Glomerular visceral epithelial cell (primary cell): ENCODE measurements around the gene SOAT1.
A peak's percentile ranks its signal among the peaks of the same experiment; 100 is the strongest.

ENCODE experiments used
- DNase-seq: peaks from one replicate; pipeline ENCODE4 v3.0.0-alpha.2; 2016; ENCODE audit errors: extremely low spot score

Gene SOAT1

DNA sequence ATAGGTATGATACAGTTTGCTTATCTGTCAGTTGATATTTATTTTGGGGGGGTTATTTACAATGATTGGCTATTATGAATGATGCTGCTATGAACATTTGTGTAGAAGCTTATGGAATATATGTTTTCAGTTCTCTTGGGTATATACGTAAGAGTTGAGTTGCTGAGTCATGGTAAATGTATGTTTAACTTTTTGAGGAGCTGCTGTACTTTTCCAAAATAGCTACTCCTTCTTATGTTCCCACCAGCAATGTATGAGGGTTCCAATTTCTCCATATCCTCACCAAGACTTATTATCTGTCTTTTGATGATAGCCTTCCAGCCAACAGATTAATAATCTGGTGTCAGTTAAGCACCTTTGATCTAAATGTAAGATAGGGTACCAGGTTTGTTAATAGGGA, 11.9 kb downstream of the SOAT1 start:
- no peak for DNase-seq

DNA sequence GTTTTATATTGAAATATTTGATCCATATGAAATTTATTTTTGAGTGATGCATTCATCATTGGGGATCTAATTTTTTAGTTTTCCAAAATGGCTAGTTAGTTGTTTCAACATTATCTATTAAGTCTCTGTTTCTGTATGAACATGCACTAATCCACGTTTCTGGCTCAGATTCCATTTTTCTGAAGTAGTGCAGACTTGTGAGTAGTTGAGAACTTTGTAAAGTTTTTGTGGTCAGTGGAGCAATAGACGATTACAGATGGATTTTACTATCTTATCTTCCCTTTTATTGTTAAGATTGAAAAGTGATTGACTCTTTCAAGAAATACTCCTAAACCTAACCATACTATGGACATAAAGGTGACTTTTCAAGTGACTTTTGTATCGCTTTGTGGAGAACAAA, 16.7 kb downstream of the SOAT1 start:
- DNase-seq = peak; percentile 42

DNA sequence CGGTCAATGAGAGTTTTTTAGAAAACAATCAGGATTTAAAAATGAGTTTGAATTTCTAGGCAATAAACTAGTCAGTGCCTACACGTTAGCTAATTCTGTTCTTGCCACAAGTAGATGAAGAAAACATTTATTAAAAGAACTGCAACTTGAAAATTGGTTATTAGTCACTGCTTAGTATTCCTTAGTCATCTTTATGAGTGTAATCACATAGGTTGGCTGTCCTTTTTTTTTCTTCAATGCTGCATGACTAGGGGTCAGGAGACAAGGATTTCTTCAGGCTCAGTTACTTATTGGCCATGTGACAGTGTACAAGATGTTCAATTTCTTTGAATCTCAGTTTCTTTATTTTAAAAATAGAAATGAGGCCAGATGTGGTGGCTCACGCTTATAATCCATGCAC, 17.1 kb downstream of the SOAT1 start:
- peak; percentile 61 for DNase-seq

DNA sequence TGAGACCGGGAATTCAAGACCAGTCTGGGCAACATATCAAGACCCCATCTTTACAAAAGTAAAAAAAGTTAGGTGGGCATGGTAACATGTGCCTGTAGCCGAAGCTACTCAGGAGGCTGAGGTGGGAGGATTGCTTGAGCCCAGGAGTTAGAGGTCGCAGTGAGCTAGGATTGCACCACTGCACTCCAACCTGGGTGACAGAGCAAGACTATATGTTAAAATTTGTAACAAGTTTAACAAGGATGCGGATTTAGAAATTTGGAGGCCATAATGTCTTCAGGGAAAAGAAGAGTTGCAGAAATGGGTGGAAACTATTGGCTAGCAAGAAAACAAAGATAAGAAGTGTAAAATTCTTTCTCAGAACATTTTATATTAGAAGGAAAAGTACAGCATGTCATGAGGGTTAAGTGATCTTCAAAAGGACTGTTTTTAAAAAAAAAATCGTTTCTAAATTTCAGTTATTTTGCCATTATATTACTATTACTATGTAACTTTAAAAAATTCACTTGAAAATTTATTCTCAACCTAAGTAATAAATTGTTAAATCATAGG, 17.6 kb downstream of the SOAT1 start:
- no peak for DNase-seq

DNA sequence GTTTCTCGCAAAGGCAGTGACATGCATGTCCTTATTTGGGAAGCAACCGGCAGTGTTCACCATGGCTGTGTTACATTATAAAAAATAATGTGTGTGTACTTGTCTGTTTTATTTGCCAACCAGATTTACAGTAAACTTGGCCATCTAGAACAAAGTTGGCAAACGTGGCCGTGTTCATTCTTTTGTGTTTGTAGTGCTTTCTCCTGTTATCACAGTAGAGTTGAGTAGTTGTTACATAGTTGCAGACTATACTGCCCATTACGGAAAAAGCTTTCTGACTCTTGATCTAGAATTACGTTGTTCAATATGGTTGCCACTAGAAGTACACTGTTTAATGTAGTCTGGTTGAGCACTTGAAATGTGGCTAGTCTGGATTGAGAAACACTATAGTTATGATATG, 19.4 kb downstream of the SOAT1 start:
- DNase-seq = no peak

DNA sequence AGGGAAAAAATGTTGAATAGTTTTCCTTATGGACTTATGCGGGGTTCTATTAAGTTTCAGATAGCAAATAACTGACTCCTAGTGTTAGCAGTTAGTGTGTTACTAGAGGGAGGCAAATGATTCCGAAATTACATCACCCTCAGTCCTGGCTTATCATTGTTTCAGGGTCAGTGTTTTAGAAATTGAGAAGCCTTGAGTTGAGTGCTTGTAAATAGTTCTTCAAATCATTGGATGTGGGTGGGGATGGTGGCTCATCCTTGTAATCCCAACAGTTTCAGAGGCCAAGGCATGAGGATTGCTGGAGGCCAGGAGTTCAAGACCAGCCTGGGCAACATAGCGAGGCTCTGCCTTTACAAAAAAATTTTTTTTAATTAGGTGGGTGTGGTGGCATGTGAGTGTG, 21.3 kb downstream of the SOAT1 start:
- DNase-seq = no peak

DNA sequence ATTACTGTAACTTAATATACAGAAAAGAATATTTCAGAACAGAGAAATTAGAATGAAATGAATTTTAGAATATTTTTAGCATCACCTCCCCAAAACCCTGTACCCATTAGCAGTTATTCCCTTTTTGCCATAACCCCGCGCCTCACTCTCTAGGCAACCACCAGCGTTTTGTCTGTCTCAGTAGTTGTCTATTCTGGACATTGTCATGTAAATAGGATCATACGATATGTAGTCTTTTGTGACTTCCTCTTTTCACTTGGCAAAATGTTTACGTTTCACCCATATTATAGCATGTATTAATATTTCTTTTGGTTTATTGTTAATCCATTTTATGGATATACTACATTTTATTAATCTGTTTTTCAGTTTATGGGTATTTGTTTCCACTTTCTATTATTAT, 24.9 kb downstream of the SOAT1 start:
- no peak for DNase-seq

DNA sequence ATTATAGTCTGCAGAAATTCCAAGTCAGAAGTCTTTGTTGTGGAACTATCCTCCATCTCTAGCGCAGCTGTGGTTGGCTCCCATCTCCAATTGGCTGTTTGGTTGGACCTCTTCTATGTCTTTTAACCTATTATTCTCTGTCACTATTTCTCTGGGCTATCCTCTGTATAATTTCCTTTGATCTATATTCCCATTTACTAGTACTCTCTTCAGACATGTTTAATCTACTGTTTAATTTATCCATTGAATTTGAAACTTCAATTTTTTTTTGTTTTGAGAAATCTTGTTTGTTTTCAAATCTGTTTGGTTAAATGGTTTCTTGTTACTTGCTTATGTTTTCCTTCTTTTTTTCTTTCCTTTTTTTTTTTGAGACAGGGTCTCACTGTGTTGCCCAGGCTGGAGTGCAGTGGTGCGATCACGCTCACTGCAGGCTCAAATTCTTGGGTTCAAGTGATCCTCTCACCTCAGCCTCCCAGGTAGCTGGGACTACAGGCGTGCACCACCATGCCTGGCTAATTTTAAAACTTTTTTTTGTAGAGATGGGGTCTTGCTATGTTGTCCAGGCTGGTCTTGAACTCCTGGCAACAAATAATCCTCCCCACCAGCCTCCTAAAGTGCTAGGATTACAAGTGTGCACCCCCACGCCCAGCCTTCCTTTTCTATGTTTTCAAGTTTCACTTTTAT, 28.1 kb downstream of the SOAT1 start:
- no peak for DNase-seq

DNA sequence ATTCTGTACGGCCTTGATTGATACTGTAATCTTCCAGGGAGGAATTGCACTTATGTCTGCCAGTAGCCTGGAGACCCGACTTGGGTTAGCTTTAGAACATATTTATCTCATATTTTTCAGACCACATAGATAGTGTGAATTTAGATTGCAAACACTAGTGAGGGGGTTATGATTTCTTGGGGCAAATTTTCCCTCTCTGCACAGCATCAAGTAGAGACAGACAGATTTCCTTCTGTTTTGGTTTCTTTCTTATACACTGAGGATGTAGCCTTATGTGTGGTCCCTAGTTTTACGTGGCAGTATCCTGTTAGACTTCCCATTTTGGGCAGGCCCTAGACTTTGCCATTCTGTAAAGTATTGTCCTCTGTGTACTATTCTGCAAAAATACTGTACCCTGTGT, 29.0 kb downstream of the SOAT1 start:
- DNase-seq = no peak

DNA sequence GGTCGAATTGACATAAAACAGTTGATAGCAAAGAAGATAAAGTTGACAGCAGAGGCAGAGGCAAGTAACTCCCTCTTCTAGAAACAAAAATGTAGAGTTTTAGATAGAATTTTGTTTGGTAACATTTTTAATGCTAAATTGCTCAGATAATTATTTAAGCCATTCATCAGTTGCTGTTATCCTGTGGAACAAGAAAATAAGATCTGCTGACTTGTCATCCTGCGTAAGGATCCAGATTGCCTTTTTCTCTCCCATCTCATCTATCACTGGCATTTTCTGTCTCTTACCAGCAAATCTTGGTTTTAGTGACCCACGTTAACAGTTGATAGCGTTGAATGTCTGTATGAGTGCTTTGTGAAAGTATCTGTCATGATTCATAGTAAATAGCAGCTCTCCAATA, 29.8 kb downstream of the SOAT1 start:
- no peak for DNase-seq

DNA sequence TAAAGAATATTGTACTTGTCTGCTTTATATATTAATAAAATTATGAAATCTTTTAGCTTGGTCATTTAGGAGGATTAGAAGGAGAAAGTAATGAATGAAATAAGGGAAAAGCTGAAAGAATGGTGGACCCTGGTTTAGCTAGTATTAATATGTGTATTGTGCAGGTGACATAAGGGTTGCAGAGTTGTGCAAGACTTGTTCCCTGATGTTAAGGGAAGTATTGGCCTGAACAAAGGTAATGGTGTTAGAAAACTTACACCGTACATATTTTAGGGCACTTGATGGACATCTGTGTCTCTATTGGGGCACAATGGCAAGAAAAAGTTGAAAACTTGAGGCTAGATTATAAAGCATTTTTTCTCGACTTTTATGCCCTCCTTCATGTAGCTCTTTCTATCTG, 32.2 kb downstream of the SOAT1 start:
- no peak for DNase-seq

DNA sequence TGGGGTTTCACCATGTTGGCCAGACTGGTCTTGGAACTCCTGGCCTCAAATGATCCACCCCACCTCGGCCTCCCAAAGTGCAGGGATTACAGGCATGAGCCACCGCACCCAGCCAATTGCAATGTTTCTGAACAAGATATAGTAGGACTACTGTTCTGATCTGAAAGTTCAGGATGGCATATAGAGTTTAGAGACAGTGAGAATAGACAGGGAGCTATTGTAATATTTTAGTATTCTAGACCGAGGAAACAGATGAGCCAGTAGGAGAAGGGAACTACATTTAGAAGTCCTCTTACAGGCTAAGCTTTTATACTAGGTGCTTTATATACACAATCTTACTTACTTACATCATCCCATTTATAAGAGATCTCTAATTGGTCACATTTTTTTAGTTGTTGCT, 33.1 kb downstream of the SOAT1 start:
- no peak for DNase-seq

DNA sequence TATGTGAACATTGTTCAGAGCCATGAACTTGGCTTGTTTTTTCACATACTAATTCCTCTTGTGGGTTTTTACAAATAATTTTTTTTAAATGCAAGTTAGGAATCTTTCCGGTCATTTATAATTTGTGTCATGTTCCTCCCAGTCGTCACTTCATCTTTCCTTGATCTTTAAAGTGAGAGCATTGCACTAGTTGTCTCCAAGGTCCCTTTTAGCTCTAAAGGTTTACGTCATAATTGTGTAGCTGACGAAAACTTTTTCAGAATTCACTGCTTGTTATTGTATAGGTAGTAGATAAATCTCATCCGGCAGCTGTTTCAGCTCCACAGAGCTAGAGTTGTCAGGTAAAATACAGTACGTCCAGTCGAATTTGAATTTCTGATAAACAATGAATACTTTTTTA, 33.6 kb downstream of the SOAT1 start:
- DNase-seq = no peak

DNA sequence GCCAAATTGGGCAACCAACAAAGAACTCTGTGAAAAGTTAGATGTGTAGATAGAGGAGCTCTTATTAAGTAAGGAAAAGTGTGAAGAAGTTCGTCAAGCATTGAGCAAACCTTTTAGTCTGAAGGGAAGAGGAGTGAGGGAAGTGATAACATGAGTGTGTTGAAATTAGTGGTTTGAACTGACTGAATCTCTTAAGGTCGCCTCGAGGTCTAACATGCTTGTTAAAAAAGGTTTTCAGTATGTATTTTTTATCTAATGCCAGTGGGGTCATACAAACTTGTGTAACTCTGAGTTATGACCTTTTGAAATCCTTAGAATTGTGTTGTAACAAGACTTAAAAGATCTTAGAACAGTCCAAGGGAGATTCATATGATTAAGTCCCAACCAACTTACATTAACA, 34.1 kb downstream of the SOAT1 start:
- no peak for DNase-seq

DNA sequence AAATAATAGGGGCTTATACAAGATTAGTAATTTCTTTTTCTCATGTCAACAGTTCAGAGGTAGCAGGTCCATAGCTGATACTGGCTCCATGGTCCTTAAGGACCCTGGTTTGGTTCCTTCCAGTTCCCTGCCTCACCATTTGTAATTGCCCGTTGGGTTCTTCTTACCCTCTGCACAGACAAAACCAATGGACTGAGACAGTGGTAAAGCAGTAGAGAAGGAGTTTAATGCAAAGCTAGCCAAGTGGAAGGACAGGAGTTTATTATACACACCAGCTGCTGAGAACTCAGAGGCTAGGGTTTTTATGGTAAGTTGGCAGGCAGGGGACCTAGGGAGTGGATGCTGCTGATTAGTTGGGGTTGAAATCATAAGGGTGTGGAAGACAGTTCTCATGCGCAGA, 36.3 kb downstream of the SOAT1 start:
- DNase-seq = no peak

DNA sequence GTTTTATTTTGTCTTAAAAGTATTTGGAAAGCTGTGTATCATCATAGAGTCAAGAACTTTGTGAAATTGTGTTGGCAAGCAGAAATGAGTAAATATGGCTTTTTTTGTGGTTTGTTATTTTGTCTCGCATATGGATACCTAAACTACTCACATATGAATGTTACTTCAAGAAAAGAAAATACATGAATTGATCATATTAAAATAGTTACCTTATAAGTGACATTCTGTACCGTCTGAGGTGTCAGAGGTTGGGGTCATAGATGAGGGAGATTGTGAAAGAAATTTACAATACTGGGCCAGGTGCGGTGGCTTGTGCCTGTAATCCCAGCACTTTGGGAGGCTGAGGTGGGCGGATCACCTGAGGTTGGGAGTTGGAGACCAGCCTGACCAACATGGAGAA, 40.8 kb downstream of the SOAT1 start:
- DNase-seq = no peak

DNA sequence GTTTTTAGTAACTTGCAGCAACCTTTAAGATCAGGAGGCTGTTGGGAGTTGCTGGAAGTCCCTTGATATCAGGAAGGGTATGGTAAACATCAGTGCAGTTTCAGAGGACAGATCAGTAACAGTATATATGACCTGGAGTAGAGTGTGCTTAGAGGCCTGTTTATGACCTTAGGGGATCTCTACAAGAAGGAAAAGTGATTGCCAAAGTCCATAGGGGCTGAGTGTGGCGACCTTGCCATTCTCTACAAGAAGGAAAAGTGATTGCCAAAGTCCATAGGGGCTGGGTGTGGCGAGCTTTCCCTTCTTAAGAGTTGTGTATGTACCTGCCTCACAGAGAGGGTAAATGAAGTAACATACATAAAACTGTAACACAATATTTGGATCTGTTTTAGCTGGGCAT, 43.7 kb downstream of the SOAT1 start:
- DNase-seq = no peak

DNA sequence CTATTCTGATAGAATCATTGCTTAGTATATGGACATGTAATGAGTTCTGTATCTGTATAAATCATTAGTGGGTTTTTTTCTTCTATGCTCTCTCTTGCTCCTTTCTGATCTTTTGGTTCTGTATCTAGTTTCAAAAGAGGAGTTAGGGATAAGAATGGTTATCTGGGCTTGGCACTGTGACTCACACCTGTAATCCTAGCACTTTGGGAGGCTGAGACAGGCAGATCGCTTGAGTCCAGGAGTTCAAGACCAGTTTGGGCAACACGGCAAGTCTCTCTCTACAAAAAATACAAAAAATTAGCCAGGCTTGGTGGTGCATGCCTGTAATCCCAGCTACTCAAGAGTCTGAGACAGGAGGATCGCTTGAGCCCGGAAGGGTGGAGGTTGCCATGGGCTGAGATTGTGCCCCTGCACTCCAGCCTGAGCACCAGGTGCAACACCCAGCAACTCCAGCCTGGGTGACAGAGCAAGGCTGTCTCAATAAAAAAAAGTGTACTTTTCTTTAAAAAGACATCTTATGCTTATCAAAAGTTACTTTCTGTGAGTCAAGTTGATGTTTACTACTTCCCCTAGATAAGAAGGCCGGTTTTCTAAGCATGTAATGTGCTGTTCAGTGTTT, 44.5 kb downstream of the SOAT1 start:
- DNase-seq = no peak

DNA sequence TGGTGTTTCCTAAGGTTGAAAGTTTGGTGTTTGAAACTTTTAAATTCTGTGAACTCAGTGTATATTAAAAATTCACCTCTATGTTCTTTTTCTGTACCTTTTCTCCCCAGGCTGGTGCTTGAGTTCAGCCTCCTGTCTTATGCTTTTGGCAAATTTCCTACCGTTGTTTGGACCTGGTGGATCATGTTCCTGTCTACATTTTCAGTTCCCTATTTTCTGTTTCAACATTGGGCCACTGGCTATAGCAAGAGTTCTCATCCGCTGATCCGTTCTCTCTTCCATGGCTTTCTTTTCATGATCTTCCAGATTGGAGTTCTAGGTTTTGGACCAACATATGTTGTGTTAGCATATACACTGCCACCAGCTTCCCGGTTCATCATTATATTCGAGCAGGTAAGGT, 47.3 kb downstream of the SOAT1 start:
- DNase-seq = no peak

DNA sequence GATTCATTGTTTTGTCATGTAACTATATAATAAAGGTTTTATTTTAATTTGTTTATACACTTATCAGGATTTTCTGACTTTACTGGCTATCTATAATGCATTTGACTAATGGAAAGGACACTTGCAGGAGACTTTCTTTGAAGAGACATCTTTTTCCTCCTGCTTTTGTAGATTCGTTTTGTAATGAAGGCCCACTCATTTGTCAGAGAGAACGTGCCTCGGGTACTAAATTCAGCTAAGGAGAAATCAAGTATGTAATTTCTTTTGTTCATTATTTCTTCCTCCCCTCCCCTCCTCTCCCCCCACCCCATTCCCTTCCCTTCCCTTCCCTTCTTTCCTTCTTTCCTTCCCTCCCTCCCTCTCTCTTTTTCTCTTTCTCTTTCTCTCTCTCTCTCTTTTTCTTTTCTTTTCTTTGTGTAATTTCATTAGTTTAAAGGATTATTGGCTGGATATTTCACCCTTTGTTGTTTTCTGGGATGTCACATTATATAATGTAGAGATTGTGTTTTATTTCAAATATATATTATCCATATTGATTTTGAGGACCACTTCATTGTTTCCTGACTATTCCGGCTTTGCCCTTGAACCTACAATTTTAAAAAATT, 48.4 kb downstream of the SOAT1 start:
- no peak for DNase-seq

DNA sequence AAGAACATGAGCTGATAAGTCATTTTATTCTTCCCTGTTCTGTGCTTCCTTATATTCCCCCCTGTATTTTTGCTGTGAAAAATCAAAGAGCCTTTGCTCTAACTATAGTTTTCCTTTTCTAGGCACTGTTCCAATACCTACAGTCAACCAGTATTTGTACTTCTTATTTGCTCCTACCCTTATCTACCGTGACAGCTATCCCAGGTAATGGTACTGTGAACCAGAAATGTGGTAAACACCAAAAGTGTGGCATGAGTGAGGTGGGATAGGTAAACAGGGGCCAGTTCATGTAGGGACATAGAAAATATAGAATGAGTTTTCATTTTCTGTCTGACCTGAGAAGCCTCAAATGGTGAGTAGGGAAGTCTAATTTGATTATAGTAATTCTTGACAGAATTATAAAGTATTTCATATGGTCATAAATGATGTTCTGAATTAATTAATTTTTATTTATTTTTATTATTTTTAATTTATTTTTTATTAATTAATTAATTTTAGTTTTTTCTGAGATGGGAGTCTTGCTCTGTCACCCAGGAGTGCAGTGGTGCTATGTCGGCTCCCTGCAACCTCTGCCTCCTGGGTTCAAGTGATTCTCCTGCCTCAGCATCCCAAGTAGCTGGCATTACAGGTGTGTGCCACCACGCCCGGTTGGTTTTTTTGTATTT, 49.3 kb downstream of the SOAT1 start:
- DNase-seq = no peak

DNA sequence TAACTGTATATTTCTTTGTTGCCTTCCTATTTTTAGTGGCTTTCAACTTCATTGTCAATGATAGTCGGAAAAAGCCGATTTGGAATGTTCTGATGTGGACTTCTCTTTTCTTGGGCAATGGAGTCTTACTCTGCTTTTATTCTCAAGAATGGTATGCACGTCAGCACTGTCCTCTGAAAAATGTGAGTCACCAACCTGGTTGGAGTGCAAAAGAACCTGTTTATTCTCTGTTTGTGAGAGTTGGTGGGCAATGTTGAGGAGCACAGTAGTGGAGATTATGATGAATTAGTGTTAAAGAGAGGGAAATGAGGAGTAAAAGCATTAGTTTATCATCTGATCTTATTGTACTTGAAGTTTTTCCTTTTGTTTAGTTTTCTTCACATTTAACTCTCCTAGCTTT, 57.7 kb downstream of the SOAT1 start:
- no peak for DNase-seq

DNA sequence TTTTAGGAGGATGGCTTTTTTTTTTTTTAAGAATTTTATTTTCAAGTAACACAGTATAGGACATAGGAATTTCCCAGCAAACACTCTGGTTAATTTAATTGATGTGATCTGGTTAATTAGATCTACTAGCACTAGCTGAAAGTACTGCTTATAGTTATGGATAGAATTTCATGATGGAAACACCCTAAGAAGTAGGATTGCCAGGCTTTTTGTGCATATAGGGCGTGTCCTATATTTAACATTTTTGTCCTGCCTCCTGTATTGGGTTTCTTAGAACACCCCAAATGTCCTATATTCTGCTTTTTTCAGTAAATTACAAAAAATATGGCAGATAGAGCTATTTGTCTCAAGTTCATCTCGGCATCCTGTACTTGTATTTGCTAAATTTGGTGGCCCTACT, 58.6 kb downstream of the SOAT1 start:
- DNase-seq = no peak
